Stimulated activated CD4-positive, alpha-beta T cell treated with anti-CD3 and anti-CD28 coated beads, Interleukin-1b, Interleukin-23, amount 100 ng/mL, for 4 hours (primary cell): ENCODE data around the gene CRELD2.
A peak's percentile ranks its signal among the peaks of the same experiment; 100 is the strongest.

ENCODE experiments used
- DNase-seq, 2 donors: peaks; one replicate each; pipeline ENCODE4 v3.0.0-alpha.2; 2020; ENCODE audit warnings: low read depth in 2 of 2

Gene CRELD2, protein sequence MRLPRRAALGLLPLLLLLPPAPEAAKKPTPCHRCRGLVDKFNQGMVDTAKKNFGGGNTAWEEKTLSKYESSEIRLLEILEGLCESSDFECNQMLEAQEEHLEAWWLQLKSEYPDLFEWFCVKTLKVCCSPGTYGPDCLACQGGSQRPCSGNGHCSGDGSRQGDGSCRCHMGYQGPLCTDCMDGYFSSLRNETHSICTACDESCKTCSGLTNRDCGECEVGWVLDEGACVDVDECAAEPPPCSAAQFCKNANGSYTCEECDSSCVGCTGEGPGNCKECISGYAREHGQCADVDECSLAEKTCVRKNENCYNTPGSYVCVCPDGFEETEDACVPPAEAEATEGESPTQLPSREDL

DNA sequence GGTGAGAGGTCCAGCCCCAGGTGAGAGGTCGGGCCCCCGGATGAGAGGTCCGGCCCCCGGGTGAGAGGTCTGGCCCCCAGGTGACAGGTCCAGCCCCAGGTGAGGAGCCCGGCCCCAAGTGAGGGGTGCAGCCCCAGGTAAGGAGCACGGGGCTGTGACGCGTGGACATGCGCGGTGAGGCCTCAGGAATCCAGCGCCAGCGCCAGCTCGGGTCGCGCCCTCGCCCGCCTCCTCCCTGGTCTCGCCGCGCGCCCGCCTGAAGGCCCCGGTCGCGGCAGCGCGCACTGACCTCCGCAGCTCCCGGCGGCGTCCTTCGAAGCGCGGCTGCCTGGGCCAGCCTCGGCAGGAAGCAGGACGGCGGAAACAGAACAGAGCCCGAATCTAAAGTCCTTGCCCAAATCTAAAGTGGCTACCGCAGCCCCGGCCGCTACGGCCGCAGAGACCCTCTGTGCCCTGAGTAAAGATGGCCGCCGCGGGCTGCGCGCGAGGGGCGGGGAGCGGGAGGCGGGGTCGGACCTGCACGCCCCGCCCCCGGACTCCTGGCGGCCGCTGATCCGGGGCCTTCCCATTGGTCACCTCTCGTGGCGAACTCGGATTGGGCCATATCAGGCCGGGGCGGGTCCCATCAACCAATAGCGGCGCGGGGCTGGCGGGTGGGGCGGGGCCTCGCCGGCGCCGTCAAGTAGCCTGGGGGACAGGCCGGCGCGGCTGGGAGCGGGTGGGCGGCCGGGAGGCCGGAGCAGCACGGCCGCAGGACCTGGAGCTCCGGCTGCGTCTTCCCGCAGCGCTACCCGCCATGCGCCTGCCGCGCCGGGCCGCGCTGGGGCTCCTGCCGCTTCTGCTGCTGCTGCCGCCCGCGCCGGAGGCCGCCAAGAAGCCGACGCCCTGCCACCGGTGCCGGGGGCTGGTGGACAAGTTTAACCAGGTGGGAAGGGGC, at the start of gene CRELD2, which contains the start of gene ALG12:
CRELD2 (plus strand) TSS at position 661 of the 937 bp plus-strand sequence; CDS start at position 797, 136 bp downstream.
ALG12 (minus strand) TSS at position 465 of the 937 bp plus-strand sequence. CDS start 4,673 bp downstream, outside the sequence.
- DNase-seq: peak; percentile 96 to 97

DNA sequence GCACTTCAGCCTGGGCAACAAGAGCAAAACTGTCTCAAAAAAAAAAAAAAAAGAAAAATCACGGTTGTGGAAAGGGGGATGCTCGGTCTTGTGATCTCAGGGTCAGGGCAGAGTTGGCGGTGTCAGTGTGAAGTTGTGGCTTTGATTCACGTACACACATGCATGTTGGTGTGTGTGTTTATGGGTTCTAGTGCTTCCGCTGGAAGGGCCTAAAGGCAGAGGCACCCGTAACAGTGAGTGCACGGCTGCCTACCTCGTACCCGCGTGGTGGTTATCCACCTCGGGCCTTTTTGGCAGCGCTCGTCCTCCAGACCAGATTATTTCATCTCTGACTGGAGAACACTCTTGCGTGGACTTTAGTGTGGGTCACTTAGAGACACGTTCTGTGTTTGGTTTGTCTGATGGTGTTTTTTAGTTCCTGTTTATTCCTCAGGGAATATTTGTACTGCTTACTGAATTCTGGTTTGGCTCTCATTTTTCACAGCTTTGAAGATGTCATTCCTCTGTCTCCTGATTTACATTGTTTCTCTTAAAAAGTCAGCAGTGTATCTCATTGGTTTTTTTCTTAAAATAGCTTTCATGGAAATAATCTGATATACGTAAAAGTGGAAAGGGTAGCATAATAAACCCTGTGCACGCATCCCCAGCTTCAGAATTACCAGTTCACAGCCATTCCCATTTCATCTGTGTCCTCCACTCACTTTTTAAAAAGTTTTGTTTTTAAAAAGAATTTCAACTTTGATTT, 49.2 kb upstream of the CRELD2 start:
- DNase-seq: no peak

DNA sequence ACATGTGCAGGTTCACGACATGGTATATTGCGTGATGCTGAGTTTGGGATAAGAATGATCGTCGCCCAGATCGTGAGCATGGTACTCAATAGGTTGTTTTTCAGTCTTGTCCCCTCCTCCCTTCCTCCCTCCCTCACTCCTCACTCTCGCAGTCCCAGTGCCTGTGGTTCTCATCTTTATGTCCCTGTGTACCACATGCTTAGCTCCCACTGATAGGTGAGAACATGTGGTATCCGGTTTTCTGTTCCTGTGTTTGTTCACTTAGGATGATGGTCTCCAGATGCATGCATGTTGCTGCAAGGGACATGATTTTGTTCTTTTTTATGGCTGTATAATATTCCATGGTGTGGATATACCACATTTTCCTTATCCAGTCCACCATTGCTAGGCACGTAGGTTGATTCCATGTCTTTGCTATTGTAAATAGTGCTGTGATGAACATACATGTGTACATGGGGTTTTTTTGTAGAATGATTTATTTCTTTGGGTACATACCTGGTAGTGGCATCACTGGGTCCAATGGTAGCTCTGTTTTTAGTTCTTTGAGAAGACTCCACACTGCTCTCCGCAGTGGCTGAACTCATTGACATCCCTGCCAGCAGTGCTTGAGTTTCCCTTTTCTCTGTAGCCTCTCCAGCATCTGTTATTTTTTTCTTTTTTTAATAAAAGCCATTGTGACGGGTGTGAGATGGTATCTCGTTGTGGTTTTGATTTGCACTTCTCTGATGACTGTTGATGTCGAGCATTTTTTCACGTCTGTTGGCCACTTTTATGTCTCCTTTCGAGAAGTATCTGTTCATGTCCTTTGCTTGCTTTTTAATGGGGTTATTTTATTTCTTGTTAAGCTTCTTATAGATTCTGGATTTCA, 48.4 kb upstream of the CRELD2 start:
- no peak for DNase-seq

DNA sequence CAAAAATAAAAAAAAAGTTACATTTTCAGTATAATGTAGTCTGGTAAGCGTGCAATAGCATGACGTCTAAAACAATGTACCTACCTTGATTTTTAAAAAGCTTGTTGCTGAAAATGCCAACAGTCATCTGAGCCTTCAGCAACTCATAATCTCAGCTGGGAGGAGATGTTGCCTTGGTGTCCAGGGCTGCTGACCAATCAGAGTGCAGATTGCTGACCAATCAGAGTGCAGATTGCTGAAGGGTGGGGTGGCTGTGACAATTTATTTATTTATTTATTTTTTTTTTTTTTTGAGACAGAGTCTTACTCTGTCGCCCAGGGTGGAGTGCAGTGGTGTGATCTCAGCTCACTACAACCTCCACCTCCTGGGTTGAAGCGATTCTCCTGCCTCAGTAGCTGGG, 47.0 kb upstream of the CRELD2 start:
- no peak for DNase-seq

DNA sequence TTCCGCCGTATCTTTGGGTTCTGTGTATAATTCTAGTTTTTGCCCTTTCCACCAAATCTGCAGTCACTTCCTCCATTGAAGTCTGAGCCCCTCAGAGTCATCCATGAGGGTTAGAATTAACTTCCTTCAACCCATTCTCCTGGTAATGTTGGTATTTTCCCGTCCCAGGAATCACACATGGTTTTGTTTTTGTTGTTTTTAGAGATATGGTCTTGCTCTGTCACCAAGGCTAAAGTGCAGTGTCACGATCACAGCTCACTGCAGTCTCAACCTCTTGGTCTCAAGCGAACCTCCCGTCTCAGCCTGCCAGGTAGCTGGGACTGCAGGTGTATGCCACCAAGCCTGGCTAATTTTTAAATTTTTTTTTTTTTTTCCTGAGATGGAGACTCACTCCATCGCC, 46.1 kb upstream of the CRELD2 start:
- no peak for DNase-seq

DNA sequence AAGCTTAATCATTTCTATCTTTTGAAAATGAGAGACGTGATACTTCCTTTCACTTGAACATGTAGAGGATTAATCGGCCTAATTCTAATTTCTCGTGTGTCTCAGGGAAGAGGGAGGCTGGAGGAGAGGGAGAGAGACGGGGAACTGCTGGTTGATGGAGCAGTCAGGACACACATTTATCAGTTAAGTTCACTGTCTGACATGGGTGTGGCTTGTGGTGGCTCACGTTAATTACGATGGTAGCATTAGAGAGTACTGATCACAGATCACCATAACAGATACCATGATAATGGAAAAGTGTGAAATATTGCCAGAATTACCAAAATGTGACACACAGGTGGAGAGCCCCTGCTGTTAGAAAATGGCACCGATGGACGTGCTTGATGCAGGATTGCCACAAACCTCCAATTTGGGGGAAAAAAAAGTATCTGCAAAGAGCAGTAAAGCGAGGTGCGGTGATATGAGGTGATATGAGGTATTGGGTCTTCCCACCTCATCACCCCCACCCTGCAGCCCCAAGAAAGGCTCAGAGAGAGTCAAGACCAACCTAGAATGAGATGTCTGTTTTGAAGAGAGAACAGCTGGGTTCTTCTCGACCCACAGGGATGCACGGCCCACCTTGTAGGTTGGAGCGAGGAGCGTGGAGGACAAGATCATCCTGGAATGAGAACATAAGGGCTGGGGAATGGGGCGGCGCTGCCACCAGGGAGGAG, 45.0 kb upstream of the CRELD2 start:
- no peak for DNase-seq

DNA sequence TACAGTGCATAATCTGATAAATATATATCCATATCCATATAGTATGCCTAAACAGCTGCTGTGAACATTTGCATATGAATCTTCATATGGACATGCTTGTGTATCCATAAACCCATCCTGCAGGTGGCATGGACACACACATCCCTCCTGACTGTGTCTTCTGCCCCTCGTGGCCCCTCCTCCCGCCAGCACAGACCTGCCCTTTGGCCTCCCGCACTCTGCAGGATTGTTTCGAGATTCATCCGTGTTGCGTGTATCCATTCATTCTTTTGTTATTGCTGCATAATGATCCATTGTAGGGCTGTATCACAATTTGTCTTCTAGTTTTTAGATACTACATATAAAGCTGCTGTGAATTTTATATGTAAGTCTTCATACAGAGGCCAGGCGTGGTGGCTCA, 40.8 kb upstream of the CRELD2 start:
- no peak for DNase-seq

DNA sequence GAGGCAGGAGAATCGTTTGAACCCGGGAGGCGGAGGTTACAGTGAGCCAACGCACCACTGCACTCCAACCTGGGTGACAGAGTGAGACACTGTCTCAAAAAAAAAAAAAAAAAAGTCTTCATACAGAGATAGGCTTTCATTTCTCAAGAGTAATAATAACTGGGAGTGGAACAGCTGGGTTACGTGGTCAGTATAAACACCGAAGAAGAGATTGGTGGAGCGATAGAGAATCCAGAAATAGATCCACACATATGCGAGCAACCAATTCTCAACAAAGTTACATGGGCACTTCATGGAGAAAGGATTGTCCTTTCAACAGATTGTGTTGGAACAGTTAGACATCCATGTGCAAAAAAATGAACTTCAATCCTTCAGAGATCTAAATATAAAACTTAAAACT, 40.2 kb upstream of the CRELD2 start:
- DNase-seq: no peak

DNA sequence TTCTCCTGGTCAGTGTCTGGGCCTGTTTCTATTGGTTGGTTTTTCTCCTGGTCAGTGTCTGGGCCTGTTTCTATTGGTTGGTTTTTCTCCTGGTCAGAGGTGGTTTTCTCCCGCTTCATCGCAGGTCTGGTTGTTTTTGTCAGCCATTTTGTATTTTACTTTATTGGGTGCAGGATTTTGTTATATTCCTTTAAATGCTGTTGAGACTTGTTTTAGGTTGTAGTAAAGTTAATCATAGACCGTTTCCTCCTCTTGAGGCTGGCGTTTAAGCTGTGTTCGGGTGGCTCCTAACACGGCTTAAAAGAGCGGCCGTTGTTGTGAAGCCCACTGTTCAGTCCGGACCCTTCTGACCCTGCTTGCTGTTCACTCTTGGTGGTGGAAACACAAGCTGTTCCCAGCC, 38.6 kb upstream of the CRELD2 start:
- DNase-seq: no peak

DNA sequence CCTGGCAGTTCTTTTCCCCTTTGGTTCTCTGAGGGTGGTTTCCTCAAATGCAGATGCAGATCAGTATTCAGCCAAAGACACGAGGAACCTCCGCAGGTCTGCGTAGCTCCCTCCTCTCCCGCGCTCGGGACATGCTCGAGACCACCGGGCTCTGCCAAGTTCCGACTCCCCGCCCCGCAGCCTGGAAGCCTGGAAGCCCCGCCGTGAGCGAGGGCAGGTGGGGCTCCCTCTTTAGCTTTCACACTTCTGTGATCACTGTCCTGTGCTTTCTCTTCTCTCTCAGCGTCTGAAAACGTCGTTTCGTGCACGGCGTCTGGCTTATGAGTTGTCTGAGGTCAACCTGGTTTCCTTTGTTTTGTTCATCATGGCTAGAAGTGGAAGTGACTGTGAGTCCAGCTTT, 38.2 kb upstream of the CRELD2 start:
- DNase-seq: no peak

DNA sequence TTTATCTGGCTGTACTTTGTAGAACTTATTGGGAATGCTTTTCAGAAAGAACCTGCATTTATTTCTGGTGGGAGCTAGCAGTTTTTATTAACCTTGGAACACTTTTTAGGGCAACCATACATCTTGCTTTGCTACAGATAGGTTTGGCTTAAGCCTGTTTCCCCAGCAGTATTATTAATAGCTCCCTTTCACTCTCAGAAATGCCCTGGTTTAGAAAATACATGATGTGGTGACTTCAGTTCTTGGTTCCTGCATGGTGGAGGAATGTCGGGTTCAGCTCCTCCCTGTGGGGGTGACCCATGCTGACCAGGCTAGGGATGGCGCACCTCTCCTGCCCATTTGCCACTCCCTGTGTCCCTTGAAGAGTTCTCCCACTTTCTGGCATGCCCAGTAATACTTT, 36.6 kb upstream of the CRELD2 start:
- DNase-seq: no peak

DNA sequence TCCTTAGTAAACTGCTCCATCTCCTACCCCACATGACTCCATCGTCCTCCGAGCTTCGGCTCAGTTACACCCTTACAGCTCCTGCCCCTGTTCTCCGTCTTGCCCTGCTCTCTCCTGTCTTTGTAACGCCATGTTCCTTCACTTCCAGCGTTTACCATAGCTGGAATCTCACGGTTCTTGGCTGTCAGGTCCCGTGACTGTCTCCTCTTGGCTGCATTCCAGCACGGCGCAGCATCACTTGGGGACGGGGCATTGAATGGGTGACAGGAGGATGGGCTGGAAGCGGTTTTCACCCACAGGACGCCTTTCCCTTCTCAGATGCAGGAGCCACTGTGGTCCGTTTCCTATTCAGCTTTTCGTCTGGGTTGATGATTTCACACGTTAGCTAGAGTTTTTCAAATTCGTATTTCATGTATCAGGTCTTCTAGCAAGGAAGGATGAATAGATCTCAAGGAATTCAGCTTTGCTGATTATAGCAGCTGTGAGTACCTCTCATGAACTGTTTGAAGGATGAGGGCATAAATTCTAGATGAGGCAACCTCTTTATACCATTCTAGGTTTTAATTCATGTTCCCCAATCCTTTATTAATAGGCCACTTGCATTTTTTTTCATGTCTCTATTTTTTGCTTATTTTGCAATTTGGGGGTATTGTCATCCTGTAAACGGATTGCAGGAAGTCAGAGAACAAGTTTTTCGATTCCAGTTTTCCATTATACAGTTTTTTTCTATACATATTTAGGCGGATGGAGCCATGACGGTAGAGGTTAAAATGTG, 35.7 kb upstream of the CRELD2 start:
- no peak for DNase-seq

DNA sequence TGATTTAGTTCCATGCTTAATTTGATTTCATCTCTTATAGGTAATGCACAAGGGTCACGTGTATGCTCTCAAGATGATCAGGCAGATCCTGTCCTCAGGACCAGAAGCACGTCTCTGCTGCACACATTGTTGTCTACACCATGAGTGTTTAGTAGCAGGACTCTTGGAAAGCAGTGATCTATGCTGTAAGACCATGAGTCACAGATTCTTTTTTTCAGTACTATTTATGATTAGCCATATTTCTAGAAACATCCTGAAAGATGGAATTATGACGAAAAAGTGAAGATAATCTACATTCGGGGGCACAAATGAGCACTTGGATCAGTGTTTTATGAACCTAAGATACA, 35.2 kb upstream of the CRELD2 start:
- no peak for DNase-seq

DNA sequence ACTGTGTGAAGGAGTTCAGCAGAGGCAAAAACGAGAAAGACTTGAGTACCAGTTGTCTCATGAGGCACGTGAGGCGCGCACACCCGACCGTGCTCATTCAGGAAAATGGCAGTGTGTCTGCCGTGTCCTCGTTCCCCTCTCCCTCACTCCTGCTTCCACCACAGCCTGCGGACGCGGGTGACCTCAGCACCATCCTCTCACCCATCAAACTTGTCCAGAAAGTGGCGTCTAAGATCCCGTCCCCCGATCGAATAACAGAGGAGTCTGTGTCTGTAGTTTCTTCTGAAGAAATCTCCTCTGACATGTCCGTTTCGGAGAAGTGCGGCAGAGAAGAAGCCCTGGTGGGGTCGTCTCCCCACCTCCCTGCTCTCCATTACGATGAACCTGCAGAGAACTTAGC, 34.4 kb upstream of the CRELD2 start:
- DNase-seq: no peak

DNA sequence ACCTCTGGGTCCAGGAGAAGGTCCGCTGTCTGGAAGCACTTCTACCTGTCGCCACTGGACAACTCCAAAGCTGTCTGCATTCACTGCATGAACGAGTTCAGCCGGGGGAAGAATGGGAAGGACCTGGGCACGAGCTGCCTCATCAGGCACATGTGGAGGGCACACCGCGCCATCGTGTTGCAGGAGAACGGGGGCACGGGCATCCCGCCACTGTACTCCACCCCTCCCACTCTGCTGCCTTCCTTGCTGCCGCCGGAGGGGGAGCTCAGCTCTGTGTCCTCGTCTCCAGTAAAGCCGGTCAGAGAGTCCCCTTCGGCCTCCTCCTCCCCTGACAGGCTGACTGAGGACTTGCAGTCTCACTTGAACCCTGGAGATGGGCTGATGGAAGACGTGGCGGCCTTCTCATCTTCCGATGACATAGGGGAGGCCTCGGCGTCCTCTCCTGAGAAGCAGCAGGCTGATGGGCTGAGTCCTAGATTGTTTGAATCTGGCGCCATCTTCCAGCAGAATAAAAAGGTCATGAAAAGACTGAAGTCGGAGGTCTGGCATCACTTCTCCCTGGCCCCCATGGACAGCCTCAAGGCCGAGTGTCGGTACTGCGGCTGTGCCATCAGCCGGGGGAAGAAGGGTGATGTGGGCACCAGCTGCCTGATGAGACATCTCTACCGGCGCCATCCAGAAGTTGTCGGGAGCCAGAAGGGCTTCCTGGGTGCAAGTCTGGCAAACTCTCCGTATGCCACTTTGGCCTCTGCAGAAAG, 33.8 kb upstream of the CRELD2 start:
- no peak for DNase-seq

DNA sequence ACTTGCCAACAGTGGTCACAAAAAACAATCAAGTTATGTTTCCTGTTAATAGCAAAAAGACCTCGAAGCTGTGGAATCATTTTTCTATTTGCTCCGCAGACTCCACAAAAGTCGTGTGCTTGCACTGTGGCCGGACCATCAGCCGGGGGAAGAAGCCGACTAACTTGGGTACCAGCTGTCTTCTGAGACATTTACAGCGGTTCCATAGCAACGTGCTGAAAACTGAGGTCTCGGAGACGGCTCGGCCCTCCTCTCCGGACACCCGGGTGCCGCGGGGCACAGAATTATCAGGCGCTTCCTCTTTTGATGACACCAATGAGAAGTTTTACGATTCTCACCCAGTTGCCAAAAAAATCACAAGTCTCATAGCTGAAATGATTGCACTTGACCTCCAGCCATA, 33.2 kb upstream of the CRELD2 start:
- no peak for DNase-seq

DNA sequence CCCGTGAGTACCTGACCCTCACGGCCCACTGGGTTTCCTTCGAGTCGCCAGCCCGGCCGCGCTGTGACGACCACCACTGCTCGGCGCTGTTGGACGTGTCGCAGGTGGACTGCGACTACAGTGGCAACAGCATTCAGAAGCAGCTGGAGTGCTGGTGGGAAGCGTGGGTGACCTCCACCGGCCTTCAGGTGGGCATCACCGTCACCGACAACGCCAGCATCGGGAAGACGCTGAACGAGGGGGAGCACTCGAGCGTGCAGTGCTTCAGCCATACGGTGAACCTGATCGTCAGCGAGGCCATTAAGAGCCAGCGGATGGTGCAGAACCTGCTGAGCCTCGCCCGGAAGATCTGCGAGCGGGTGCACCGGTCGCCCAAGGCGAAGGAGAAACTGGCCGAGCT, 32.6 kb upstream of the CRELD2 start:
- no peak for DNase-seq

DNA sequence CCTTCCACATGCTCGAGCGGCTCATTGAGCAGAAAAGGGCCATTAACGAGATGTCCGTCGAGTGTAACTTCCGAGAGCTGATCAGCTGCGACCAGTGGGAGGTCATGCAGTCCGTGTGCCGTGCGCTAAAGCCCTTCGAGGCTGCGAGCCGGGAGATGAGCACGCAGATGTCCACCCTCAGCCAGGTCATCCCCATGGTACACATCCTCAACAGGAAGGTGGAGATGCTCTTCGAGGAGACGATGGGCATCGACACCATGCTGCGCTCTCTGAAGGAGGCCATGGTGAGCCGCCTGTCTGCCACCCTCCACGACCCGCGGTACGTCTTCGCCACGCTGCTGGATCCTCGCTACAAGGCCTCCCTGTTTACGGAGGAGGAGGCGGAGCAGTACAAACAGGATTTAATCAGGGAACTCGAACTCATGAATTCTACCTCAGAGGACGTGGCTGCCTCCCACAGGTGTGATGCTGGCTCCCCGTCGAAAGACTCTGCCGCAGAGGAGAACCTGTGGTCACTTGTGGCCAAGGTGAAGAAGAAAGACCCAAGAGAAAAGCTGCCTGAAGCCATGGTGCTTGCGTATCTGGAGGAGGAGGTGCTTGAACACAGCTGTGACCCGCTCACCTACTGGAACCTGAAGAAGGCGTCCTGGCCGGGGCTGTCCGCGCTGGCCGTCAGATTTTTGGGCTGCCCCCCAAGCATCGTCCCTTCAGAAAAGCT, 31.9 kb upstream of the CRELD2 start:
- no peak for DNase-seq
